GM12892 (cell line): ENCODE results near the gene ACSL6.

ENCODE experiments used
- DNase-seq: peaks from one replicate; pipeline ENCODE4 v3.0.0; 2011; ENCODE audit not compliant: insufficient read length
- FAIRE-seq: peaks from 2 replicates; lab custom pipeline; 2011; peaks lifted over from hg19 to GRCh38; lab: Jason Lieb, UNC
- POLR2A ChIP-seq: IDR thresholded peaks from 2 replicates; pipeline ENCODE4 v1.6.1; 2011; ENCODE audit warnings: low read depth, low read length, control low read depth
- POLR2AphosphoS5 ChIP-seq: IDR thresholded peaks from 2 replicates; pipeline ENCODE4 v1.6.1; 2011; ENCODE audit warnings: low read depth, low read length, control low read depth
- TAF1 ChIP-seq: IDR thresholded peaks from 2 replicates; pipeline ENCODE4 v1.6.1; 2011; ENCODE audit warnings: low read depth, mild to moderate bottlenecking, control low read depth, low read length, borderline replicate concordance

The ACSL6 gene

GRCh38 chr5:132023258-132024116 lies 12.0 kb upstream of the ACSL6 start:
- DNase-seq (no peak), FAIRE-seq (no peak)
- TF ChIP-seq POLR2A (no peak), POLR2AphosphoS5 (no peak), TAF1 (no peak)

GRCh38 chr5:132022737-132023136 lies 11.3 kb upstream of the ACSL6 start:
- TF ChIP-seq POLR2A, result no peak
- TF ChIP-seq TAF1, result no peak
- no peak for FAIRE-seq
- DNase-seq, result no peak

GRCh38 chr5:132021654-132022053 lies 10.2 kb upstream of the ACSL6 start:
- DNase-seq (no peak), FAIRE-seq (no peak)
- TF ChIP-seq POLR2AphosphoS5 (no peak), TAF1 (no peak), POLR2A (no peak)

- DNase-seq (no peak), FAIRE-seq (no peak)
- TF ChIP-seq POLR2AphosphoS5, result no peak
- TF ChIP-seq POLR2A, result no peak
- TF ChIP-seq TAF1, result no peak
These were observed 9.3 kb upstream of the ACSL6 start for GRCh38 chr5:132020568-132021339.

GRCh38 chr5:132019857-132020555 lies 8.5 kb upstream of the ACSL6 start:
- peak; percentile 99 for FAIRE-seq
- TF ChIP-seq TAF1 (no peak), POLR2AphosphoS5 (peak; percentile 55; the same call in 1 of the 2 replicates), POLR2A (no peak)
- DNase-seq, result peak; percentile 62

GRCh38 chr5:132019337-132019736 lies 7.9 kb upstream of the ACSL6 start:
- DNase-seq, result no peak
- no peak for FAIRE-seq
- TF ChIP-seq POLR2AphosphoS5, result no peak
- TF ChIP-seq TAF1, result no peak
- TF ChIP-seq POLR2A, result no peak

GRCh38 chr5:132017738-132018625 lies 6.5 kb upstream of the ACSL6 start:
- TF ChIP-seq TAF1, result no peak
- TF ChIP-seq POLR2AphosphoS5, result no peak
- TF ChIP-seq POLR2A, result no peak
- DNase-seq (no peak), FAIRE-seq (no peak)

- FAIRE-seq, result no peak
- no peak for DNase-seq
- TF ChIP-seq POLR2A (no peak), TAF1 (no peak), POLR2AphosphoS5 (no peak)
These were observed 5.9 kb upstream of the ACSL6 start for GRCh38 chr5:132017316-132017715.

- FAIRE-seq (no peak), DNase-seq (no peak)
- TF ChIP-seq TAF1, result no peak
- no peak for TF ChIP-seq POLR2A
- TF ChIP-seq POLR2AphosphoS5, result no peak
These were observed 5.3 kb upstream of the ACSL6 start for GRCh38 chr5:132016721-132017250.

GRCh38 chr5:132013711-132014110 lies 2.3 kb upstream of the ACSL6 start:
- TF ChIP-seq TAF1, result no peak
- TF ChIP-seq POLR2AphosphoS5, result no peak
- FAIRE-seq, result no peak
- no peak for DNase-seq
